ENCODE measurements around the gene PCDHGA6. TPM values are rescaled to one million over a fixed set of nuclear protein-coding genes. Genes with fewer than 3 reads are reported as not detected.

PCDHGA6 gene
- total and polyA plus RNA-seq, 2 of the 8 experiments (the other 6 are each of a cell fraction or from before 2014, with no cell fraction given), result 1.4 to 2.0 TPM

GRCh38 chr5:141326088-141326854 lies 47.4 kb upstream of the PCDHGA6 start:
- ChIA-PET CTCF (ENCODE audit: partially characterized antibody) (interaction anchor here (0.6 to 4.0 kb wide), 13 partner anchors 9 to 402 kb away, joined by 3 to 19 read pairs (median 6); partner anchors contain the start of genes PCDHB11, PCDHGA10, PCDHGA2 and PCDHGA3), POLR2A (ENCODE audit: partially characterized antibody) (interaction anchor here (0.7 to 1.6 kb wide), 3 partner anchors 8 to 86 kb away, joined by 3 read pairs; no protein-coding TSS in a partner anchor)
- Histone ChIP-seq H2BK120ac (replicated peaks; ENCODE audit: low read depth, low read length) (no peak overlapping the region), H2BK12ac (ENCODE audit: low read depth, low read length) (peak overlapping the region; percentile 56; the same call in 1 of the 2 replicates), H3K36me3 (ENCODE audit: control insufficient read depth in 2 of 4, insufficient read depth in 4 of 4, low read length in 3 of 4) (no peaks in the 10 kb centered on the region; a peak in 1 of 8 replicates), H3K79me1 (ENCODE audit: low read depth, low read length) (no peaks in the 10 kb centered on the region), H3K9ac (replicated peaks in 1 of 4; ENCODE audit: extremely low read depth in 1 of 4, low read depth in 3 of 4, low read length in 3 of 4) (peak overlapping the region; percentile 34 to 77 (median 43); a peak in 4 of 7 replicates), H3K14ac (ENCODE audit: insufficient read length) (no peak overlapping the region), H4K20me1 (replicated peaks in 1 of 2; ENCODE audit: control insufficient read depth in 1 of 2, insufficient read depth in 2 of 2, low read length in 2 of 2) (no peaks in the 10 kb centered on the region), H3K4me1 (replicated peaks in 1 of 4; ENCODE audit: control insufficient read depth in 3 of 4, insufficient read depth in 4 of 4, low read length in 3 of 4) (no peaks in the 10 kb centered on the region), H3K18ac (ENCODE audit: extremely low read depth, low read length) (no peak overlapping the region), H4K5ac (ENCODE audit: insufficient read length, low read depth, low read length) (no peak overlapping the region), H3K4me2 (ENCODE audit: insufficient read depth in 1 of 2, low read depth in 2 of 2, low read length in 2 of 2) (peak overlapping the region; percentile 47 to 48), H3K79me2 (ENCODE audit: control insufficient read depth in 1 of 2, insufficient read depth in 2 of 2, low read length in 2 of 2) (no peaks in the 10 kb centered on the region), H2AFZ (ENCODE audit: low read length) (peak overlapping the region; percentile 83), H2BK15ac (ENCODE audit: low read length) (no peak overlapping the region), H2AK5ac (ENCODE audit: low read depth, low read length) (no peak overlapping the region), H3K4me3 (ENCODE audit: extremely low read depth in 1 of 4, insufficient read depth in 2 of 4, low read depth in 3 of 4, low read length in 4 of 4) (peak overlapping the region; percentile 31 to 54 (median 50)), H3K27ac (ENCODE audit: low read depth, low read length) (no peak overlapping the region), H3K9me3 (ENCODE audit: insufficient read depth in 2 of 2, low read depth in 1 of 2, low read length in 1 of 2) (peaks cover 11 to 12% of the 10 kb centered on the region in 2 experiments), H3K27me3 (replicated peaks in 1 of 4; ENCODE audit: control insufficient read depth in 3 of 4, extremely low read depth in 1 of 4, insufficient read depth in 3 of 4, low read length in 3 of 4) (no peaks in the 10 kb centered on the region), H3K23me2 (ENCODE audit: low read depth, low read length) (0 out of 2 replicates have a peak, but pooled peaks cover 1% of the 10 kb centered on the region), H3K56ac (replicated peaks; ENCODE audit: insufficient read length, low read depth, low read length) (no peak overlapping the region), H4K8ac (ENCODE audit: extremely low read depth, insufficient read depth, low read length) (no peak overlapping the region), H4K91ac (replicated peaks; ENCODE audit: insufficient read length, low read length) (peak overlapping the region; percentile 81), H3K23ac (ENCODE audit: insufficient read length) (no peak overlapping the region), H2BK5ac (ENCODE audit: low read depth, low read length) (peak overlapping the region; percentile 77; the same call in 1 of the 2 replicates), H2BK20ac (ENCODE audit: low read length) (no peak overlapping the region), H3K4ac (replicated peaks; ENCODE audit: insufficient read length, low read depth, low read length) (no peak overlapping the region)
- FAIRE-seq (no peak), DNase-seq (ENCODE audit: low read depth in 1 of 2, low spot score in 2 of 2) (peak in 1 of 2 experiments; percentile 73)
- WGBS, 2 experiments (ENCODE audit: extremely low coverage in 1 of 2, insufficient coverage in 1 of 2, insufficient read length in 1 of 2, insufficient replicate concordance in 2 of 2, low coverage in 1 of 2, low lambda C conversion rate in 2 of 2, missing lambda C conversion rate in 1 of 2), result 57% methylated on average over 27 of the region's 27 CpGs; no CpG with 5 or more reads in 1 of the 2 experiments
- no peak for TF ChIP-seq NANOG (IDR thresholded peaks at IDR 0.05; ENCODE audit: insufficient read depth, low read depth, low read length, poor library complexity, severe bottlenecking)
- TF ChIP-seq BRCA1 (IDR thresholded peaks at IDR 0.05; ENCODE audit: low read depth, low read length), result no peak
- TF ChIP-seq RNF2 (IDR thresholded peaks at IDR 0.05; ENCODE audit: borderline replicate concordance, low read depth, low read length, missing control alignments, poor library complexity, severe bottlenecking), result no peak

Measured in H1 (cell line).